Uterus (tissue), 2 donors: ENCODE measurements around the gene CCN5.
"Not testable (repeated sequence)": the region's sequence is repeated elsewhere in the genome, so short reads cannot be mapped to it uniquely, and the experiment has no call there.

Experiments used
- POLR2A ChIP-seq, 2 donors: fragments of 450-650 bp; IDR thresholded peaks; one replicate each; pipeline ENCODE4 v1.6.1; 2016; ENCODE audit warnings: antibody characterized with exemption in 2 of 2, mild to moderate bottlenecking in 1 of 2, moderate library complexity in 1 of 2
- TF ChIP-seq, protein P1 (sequence below), 4 experiments: fragments of 200-600 bp in 2 of 4; fragments of 450-650 bp in 2 of 4; sonication (generic) in 2 of 4; IDR thresholded peaks; one replicate each; pipeline ENCODE4 v1.5.1; 2016 to 2019; ENCODE audit warnings: antibody characterized with exemption in 4 of 4, mild to moderate bottlenecking in 2 of 4, moderate library complexity in 1 of 4

DNA sequence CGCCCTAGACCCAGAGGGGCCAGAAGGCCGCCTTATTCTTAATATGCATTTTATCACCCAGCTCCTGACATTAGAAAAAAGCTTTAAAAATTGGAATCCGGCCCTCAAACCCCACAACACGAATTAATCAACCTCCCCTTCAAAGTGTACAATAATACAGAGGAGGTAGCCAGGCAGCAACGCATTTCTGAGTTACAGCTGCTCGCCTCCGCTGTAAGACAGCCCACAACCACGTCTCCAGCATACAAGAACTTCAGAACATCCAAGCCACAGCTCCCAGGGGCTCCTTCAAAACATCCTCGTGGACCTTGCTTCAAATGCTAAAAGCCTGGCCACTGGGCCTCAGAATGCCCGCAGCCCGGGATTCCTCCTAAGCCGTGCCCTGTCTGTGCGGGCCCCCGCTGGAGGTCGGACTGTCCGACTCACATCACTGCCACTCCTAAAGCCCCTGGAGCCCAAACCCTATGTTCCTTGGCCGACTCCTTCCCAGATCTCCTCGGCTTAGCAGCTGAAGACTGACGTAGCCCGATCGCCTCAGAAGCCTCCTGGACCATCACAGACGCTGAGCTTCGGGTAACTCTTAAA lies 42.8 kb upstream of the CCN5 start:
- TF ChIP-seq, protein P1, sequence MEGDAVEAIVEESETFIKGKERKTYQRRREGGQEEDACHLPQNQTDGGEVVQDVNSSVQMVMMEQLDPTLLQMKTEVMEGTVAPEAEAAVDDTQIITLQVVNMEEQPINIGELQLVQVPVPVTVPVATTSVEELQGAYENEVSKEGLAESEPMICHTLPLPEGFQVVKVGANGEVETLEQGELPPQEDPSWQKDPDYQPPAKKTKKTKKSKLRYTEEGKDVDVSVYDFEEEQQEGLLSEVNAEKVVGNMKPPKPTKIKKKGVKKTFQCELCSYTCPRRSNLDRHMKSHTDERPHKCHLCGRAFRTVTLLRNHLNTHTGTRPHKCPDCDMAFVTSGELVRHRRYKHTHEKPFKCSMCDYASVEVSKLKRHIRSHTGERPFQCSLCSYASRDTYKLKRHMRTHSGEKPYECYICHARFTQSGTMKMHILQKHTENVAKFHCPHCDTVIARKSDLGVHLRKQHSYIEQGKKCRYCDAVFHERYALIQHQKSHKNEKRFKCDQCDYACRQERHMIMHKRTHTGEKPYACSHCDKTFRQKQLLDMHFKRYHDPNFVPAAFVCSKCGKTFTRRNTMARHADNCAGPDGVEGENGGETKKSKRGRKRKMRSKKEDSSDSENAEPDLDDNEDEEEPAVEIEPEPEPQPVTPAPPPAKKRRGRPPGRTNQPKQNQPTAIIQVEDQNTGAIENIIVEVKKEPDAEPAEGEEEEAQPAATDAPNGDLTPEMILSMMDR (IDR thresholded peaks at IDR 0.05) = not testable (repeated sequence)
- TF ChIP-seq POLR2A (IDR thresholded peaks at IDR 0.05) = not testable (repeated sequence)
